Activated naive CD4-positive, alpha-beta T cell treated with anti-CD3 and anti-CD28 coated beads, Interleukin-2, amount 50 U/mL, for 72 hours (primary cell): ENCODE measurements around the gene CCNL2. TPM values are rescaled to one million over a fixed set of nuclear protein-coding genes. Genes with fewer than 3 reads are reported as not detected.

Experiments
- ATAC-seq, 2 donors: fragments of 150-1000 bp; cut with Tn5 transposase; 2 replicates each; pipeline ENCODE4 v1.10.0; 2021; ENCODE audit warnings: mild to moderate bottlenecking in 2 of 2, moderate library complexity in 2 of 2
- DNase-seq, 2 donors: peaks; one replicate each; pipeline ENCODE4 v3.0.0; 2021 to 2022; ENCODE audit warnings: low spot score in 2 of 2
- H3K27ac Mint-ChIP-seq, 2 donors: one replicate each; pipeline ENCODE4 v1.8.0; 2022; ENCODE audit warnings: mild to moderate bottlenecking in 2 of 2, mixed read lengths in 2 of 2
- H3K36me3 Mint-ChIP-seq, 2 donors: one replicate each; pipeline ENCODE4 v1.8.0; 2022; ENCODE audit warnings: mixed read lengths in 2 of 2
- H3K9me3 Mint-ChIP-seq, 2 donors: one replicate each; pipeline ENCODE4 v1.8.0; 2022; ENCODE audit warnings: mixed read lengths in 2 of 2
- total RNA-seq, 2 donors: library from RNA; stranded (reverse); gene quantifications; one replicate each; pipeline ENCODE4 v1.2.3, GENCODE V29; 2022

CCNL2 gene
- total RNA-seq, 2 donors from 2014 or later, result 108 to 174 TPM

DNA sequence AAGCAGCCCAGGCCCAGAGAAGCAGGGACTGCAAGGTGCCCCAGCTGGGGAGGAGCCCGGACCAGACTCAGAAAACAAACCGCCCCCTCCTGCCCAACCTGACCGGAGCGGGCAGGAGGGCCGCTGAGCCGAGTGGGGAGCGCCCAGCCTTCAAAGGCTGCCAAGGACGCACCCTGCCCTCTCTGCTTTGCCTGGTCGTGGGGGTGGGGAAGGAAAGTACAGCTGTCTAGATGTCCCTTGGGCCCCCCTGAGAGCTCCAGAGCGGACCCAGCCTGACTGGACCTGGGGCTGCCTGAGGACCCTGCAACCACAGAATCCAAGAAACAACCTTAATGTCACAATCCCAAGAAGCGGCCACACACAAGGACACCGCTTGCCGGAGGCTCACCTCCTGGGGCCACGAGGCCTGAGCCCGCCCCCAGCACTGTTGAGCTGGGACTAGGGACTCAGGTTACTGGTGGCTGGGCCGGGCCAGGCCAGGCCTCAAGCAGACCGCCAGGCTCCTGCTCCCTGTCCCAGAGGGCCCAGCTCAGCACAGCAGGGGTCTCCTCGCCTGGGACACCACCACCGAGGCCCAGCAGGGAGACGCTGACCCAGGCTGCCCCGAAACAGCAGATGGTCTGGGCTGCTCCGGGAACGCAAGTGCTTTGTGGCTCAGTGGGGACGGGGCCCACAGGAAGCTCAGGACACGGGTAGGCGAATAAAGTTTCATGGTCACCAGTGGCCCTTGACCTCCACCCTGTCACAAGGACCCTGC lies 51.3 kb downstream of the CCNL2 start:
- no peak for ATAC-seq
- no peak for DNase-seq
- Mint-ChIP-seq H3K9me3 (no peaks in the 10 kb centered on the region), H3K36me3 (no peaks in the 10 kb centered on the region), H3K27ac (peak overlapping the region in 1 of 2 donors; percentile 65)

DNA sequence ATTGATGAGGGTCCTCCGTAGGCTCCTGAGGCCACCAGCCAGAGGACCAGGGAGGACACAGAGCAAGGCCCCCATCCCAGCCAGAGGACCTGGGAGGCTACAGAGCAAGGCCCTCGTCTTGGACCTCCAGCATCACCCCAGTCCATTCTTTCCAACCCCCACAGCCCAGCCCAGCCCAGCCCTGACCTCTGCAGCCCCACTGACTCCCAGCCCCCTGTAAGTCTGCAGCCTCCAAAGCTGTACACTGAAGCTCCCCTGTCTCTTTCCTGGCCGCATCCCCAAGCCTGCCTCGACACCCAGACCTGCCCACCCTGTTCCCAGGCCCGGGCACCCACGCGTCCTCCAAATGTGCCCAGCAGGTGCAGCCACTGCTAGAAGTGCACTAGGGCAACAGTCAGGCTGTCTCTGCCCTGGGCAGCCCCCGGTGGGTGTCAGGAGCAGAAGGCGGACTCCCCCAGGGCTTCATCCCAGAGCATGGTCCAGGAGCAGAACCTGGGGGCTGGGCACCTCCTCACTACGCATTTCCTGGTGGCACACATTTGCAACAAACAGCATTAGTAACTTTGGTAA lies 52.0 kb downstream of the CCNL2 start:
- DNase-seq, result no peak
- Mint-ChIP-seq H3K9me3 (no peaks in the 10 kb centered on the region), H3K27ac (peak overlapping the region in 1 of 2 donors; percentile 65), H3K36me3 (no peaks in the 10 kb centered on the region)
- ATAC-seq, result no peak

DNA sequence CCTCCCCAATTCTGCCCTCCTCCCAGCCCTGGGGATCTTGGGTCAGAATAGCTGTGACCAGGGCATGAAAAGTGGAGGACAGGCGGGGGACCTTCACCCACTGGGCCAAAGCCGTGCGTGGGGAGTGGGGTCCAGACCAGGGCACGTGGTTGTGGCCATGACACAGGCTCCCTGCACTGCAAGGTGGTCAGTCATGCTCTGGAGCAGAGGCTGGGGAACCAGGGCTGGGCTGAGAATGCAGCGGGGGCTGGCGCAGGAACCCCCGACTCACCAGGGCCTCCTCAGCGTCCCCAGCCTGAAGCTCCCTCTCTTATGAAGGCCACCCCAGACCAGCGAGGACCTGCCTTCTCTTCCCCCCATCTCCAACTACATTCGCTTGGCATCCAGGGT lies 52.6 kb downstream of the CCNL2 start:
- H3K27ac Mint-ChIP-seq, result no peak overlapping the region
- no peaks in the 10 kb centered on the region for H3K9me3 Mint-ChIP-seq
- H3K36me3 Mint-ChIP-seq, result peaks cover under 1% of the 10 kb centered on the region in 2 donors
- DNase-seq (no peak), ATAC-seq (no peak)

DNA sequence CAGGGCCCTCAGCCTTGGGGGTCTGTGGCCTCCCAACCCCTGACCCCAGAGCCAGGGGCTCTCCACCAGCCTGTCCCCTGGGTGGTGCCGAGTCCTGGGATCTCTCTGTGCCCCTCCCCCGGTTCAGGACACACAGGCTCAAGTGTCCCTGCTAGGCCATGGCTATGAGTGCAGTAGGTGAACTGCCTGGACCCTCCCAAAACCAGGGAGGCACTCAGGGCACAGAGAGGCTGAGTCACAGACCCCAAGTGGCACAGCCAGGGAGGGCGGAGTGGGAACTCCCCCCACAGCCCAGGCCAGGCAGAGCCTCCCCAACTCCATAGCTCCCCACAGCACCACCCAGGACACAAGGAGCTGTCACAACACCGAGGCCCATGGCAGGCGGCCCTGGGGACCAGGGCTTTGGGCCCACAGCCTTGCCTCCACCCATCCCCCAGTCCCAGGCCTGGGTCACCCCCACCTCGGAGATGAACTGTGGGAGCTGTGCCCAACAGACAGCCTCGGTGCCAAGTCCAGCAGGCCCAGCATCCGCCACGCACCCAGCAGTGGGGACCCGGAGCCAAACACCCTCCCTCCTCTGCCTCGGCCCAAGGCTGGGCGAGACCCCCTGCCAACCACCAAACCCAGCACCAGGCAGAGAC lies 53.2 kb downstream of the CCNL2 start:
- no peak overlapping the region for H3K27ac Mint-ChIP-seq
- DNase-seq, result no peak
- no peak for ATAC-seq
- peaks cover 5 to 6% of the 10 kb centered on the region in 2 donors for H3K36me3 Mint-ChIP-seq
- no peaks in the 10 kb centered on the region for H3K9me3 Mint-ChIP-seq

DNA sequence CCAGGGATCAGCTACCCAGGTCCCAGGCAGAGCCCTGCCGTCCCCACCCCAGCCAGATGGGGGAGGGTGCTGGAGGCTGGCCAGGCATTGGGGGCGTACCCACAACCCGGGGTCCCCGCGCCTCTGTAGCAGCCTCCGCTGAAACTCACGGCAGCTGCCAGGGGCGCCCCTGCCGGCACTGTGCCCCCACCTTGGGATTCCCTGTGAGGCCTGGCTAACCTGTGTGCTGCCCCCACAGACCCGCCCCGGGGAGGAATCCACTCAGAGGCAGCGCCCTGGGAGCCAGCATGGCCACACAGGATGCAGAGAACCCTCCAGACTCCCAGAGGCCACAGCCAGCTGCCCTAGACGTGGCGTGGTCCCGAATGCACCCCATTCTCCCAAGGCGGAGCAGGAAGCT lies 53.8 kb downstream of the CCNL2 start:
- no peak overlapping the region for H3K27ac Mint-ChIP-seq

DNA sequence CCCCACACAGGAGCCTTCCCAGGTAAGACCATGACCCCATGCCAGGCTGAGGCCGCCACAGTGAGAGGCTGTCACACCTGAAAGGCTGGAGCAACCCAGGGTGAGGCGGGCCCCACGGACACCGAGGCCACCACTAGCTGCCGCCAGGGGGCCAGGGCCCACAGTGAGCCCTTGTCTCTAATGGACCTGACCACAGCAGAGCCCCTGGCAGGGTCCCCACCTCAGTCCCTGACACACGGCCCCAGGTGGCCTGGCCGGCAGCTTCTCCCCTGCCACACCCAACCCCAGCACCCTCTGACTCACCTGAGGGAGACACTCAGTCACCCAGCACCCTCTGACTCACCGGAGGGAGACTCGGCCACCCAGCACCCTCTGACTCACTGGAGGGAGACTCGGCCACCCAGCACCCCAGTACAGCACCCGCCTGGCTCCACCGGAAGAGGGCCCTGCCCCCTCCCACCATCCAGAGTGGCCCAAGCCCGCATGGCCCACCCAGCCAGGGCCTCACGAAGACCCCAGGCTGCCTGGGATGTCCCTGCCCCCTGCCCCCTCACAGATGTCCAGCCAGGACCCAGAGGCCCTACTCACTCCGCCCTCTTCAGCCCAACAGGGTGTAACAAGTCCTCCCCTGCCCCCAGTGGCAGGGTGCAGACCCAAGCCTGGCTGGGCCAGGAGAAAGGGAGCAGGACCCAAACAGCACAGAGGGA lies 54.3 kb downstream of the CCNL2 start:
- Mint-ChIP-seq H3K9me3 (no peaks in the 10 kb centered on the region), H3K27ac (peak overlapping the region in 1 of 2 donors; percentile 36), H3K36me3 (peaks cover 9 to 12% of the 10 kb centered on the region in 2 donors)
- ATAC-seq (peak; percentile 63 to 89), DNase-seq (peak in 1 of 2 donors; percentile 78)

More for the DNA sequence above, 53.8 kb downstream of the CCNL2 start:
- no peak for ATAC-seq
- Mint-ChIP-seq H3K36me3 (peaks cover 9 to 11% of the 10 kb centered on the region in 2 donors), H3K9me3 (no peaks in the 10 kb centered on the region)
- DNase-seq, result no peak

DNA sequence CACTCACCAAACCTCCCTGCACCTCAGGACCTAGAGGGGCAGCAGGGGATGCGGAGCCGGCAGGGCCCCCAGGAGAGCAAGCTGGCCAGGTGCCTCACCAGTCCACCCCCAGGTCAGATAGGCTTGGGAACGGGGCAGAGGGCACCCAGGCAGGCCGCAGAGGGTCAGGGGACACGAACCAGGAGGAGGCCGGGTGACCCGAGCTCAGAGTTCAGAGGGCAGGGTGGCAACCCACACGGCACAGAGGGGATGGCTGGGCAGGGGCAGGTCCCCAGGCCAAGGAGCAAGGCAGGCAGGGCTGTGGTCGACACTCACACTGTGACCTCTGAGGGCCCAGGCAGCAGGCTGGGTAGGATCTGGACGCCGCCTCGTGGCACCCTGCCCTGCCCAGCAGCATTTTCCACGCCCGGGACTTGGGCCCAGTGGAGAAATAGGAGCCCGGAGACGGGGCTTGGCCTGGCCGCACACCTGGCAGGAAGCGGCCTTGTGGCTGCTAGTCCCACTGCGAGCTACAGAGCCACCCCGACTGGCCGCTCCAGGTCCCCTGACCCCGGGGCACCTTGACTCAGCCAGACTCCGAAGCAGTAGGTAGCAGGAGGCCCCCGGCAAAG lies 55.2 kb downstream of the CCNL2 start:
- no peak for ATAC-seq
- Mint-ChIP-seq H3K9me3 (no peaks in the 10 kb centered on the region), H3K27ac (peak overlapping the region in 1 of 2 donors; percentile 17), H3K36me3 (peaks cover 9 to 12% of the 10 kb centered on the region in 2 donors)
- DNase-seq, result no peak

DNA sequence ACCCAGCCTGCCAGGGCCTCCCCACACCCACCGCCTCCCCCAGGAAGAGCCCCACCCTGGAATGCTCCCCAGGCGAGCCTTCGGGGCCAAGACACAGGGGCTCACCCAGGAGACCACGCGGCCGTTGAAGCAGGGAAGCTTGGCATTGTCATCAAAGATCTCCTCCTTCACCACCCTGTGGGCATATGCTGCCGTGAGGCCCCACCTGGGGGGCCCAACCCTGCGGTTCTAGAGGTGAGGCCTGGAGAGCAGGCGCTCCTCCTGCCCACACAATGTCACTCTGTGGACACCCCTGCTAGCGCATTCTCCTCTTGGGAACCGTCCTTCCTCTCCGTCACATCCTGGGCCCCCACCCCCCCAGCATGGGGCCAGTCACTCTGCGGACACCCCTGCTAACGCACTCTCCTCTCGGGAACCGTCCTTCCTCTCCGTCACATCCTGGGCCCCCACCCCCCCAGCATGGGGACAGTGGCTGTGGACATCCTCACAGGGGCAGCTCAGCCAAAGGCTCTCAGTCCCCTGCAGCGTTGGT lies 56.5 kb downstream of the CCNL2 start:
- H3K36me3 Mint-ChIP-seq, result peaks cover 9 to 12% of the 10 kb centered on the region in 2 donors
- ATAC-seq, result no peak
- no peak for DNase-seq
- H3K9me3 Mint-ChIP-seq, result no peaks in the 10 kb centered on the region
- H3K27ac Mint-ChIP-seq, result no peak overlapping the region

DNA sequence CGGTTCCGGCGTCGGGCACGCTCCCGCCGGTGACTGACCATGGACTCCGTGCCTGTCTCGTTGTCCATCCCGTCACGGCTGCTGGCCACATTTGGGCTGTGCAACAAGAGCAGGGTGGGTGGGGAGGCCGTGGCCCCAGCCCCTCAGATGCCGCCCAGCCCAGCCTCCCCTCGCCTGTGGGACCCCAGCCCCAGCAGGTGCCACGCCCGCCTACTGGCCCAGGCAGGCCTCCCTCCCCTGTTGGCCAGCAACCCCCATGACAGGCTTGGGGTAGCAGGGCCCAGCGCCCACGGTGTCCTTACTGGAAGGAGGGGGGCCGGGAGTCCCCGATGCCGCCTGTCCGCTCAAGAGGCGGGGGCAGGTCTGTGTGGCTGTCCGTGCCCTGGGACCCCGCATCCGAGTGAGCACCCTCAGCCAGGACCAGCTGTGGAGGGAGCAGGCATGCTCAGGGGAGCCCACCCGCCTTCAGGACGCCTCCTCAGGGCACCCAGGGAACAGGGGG lies 57.0 kb downstream of the CCNL2 start:
- no peak for ATAC-seq
- DNase-seq, result no peak
- Mint-ChIP-seq H3K36me3 (peaks cover 9 to 12% of the 10 kb centered on the region in 2 donors), H3K9me3 (no peaks in the 10 kb centered on the region), H3K27ac (no peak overlapping the region)

DNA sequence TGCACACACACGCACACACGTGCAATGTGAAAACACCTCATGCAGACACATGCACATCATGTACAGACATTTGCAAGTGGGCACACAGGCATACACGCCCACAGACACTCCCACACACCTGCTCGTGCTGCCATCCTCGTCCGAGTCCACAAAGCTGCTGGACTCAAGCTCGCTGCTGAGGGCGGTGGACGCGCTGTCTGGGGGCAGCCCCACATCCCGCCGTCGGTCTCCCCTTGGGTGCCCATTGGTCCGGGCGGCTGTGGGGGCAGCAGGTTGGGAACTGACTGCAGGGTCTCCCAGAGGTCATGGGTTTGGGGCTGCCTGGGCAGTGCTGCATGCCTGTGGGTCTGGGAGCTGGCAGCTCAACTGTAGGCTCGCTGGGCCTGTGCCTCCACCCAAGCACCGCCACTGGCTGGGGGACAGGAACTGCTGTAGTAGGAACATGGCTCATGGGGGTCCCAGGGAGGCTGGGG lies 57.5 kb downstream of the CCNL2 start:
- ATAC-seq, result no peak
- no peak overlapping the region for H3K27ac Mint-ChIP-seq
- DNase-seq, result no peak
- peaks cover 9 to 12% of the 10 kb centered on the region in 2 donors for H3K36me3 Mint-ChIP-seq
- H3K9me3 Mint-ChIP-seq, result no peaks in the 10 kb centered on the region

DNA sequence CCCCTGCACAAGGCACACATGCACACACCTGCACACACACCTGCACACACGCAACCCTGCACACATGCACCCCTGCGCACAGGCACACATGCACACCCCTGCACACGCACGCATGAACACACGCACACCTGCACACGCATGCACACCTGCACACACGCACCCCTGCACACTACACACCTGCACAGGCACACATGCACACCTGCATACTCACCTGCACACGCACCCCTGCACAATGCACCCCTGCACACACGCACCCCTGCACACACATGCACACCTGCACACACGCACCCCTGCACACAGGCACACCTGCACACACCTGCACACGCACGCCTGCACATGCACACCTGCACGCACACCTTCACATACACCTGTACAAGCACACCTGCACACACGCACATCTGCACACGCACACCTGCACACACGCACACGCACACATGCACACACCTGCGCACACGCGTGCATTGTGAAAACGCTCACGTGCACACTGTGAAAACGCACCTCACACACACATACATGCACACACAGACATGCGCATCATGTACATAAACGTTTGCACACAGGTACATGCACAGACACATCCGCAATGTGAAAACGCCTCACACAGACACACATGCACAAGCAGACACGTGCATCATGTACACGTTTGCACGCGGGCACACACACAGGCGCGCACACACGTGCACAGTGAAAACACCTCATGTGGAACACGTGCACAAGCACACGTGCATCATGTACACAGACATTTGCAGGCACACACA lies 58.2 kb downstream of the CCNL2 start:
- Mint-ChIP-seq H3K9me3 (no peaks in the 10 kb centered on the region), H3K36me3 (peaks cover 9 to 12% of the 10 kb centered on the region in 2 donors), H3K27ac (no peak overlapping the region)
- no peak for ATAC-seq
- DNase-seq, result no peak

DNA sequence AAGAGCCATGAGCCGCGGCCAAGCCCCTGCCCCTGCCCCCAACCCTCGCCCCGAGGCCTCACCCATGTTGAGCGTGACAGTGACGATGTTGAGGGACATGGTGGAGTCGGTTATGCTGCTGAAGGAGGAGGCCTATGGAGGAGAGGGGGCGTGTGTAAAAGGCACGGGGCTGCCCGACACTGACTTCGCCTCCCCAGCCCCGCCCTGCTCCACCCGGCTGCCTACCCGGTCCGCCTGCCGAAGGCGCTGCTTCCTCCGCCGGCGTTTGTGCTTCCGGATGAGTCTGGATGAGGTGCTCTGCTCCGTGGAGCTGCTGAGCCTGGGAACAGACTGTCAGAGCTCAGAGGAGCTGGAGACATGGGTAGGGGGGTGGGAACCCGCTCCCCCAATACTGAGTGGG lies 59.0 kb downstream of the CCNL2 start:
- H3K9me3 Mint-ChIP-seq, result no peaks in the 10 kb centered on the region
- DNase-seq, result no peak
- ATAC-seq, result no peak
- H3K36me3 Mint-ChIP-seq, result peaks cover 9 to 12% of the 10 kb centered on the region in 2 donors
- H3K27ac Mint-ChIP-seq, result no peak overlapping the region

DNA sequence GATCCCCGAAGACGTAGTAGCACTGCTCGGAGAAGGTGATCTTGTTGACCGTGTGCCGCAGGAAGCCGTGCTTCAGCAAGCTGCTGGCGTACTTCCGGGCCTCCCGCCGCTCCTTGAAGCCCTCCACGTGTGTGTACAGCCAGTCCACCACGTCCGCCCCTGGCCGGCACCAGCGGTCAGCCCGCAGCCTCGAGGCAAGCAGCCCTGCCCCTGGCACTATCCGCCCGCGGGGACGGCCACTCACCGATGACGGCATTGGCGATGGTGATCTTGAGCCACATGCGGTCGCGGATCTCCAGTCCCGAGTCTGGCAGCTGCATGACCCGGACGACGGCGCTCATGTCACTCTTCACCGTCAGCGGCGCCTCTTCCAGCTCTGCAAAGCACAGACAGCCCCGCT lies 60.9 kb downstream of the CCNL2 start:
- ATAC-seq (no peak), DNase-seq (no peak)
- Mint-ChIP-seq H3K9me3 (no peaks in the 10 kb centered on the region), H3K27ac (no peak overlapping the region), H3K36me3 (peaks cover 9 to 12% of the 10 kb centered on the region in 2 donors)

DNA sequence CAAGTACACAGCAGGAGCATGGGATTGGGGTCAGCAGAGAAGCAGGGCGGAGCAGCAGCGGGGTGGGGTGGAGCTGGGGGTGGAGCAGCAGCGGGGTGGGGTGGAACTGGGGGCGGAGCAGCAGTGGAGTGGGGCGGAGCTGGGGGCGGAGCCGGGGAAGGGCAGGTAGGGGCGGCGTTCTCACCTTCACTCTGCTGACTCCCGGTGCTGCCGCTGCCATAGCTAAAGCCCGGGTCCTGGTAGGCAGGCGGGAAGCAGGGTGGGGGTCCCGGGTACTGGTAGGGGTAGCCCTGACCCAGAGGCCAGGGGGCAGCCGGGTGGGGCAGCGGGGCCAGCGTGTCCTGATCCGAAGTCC lies 61.4 kb downstream of the CCNL2 start:
- H3K36me3 Mint-ChIP-seq, result peaks cover 9 to 12% of the 10 kb centered on the region in 2 donors
- no peaks in the 10 kb centered on the region for H3K9me3 Mint-ChIP-seq
- no peak overlapping the region for H3K27ac Mint-ChIP-seq
- DNase-seq (peak in 1 of 2 donors; percentile 63), ATAC-seq (peak in 1 of 2 donors; percentile 75)

DNA sequence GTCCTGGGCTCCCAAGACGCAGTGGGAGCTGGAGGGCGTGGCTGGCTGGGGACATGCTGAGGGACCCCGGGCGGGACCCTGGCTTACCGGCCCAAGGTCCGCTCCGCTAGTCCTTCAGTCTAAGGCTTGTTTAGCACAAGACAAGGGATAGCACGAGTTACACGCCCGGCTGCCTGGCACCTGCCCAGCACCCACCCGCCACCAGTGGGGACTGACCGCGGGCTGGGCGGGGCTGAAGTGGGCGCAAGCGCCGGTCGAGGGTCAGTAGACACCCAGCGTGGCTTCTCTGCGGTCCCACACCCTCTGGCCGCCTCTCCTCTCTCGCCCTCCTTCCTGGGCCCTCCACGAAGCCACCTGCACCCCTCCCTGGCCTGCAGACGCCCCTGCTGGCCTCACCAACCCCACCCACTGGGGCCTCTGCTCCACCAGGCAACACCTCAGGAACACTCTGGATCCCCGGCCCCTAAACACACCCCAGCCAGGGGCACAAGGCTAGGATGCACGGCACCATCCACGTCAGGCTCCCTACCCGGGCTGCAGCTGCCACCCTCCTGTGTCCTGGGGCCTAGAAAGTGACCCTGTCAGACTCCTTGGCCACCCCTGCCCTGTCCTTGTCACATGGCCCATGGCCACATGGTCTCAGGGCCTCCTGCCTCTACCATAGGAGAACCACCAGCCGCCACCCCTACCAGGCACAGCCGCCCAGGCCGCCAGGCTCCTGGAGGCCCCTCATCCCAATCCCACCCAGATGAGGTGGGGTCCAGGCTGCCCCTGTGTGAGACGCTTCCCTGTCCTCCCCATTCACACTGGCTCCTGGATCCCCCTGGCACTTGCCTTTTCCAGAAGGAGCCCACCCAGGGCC lies 62.0 kb downstream of the CCNL2 start:
- DNase-seq (no peak), ATAC-seq (no peak)
- Mint-ChIP-seq H3K9me3 (no peaks in the 10 kb centered on the region), H3K27ac (no peak overlapping the region), H3K36me3 (peaks cover 9 to 12% of the 10 kb centered on the region in 2 donors)
